Epidermal melanocyte (primary cell): ENCODE data around the gene SDC4.

Experiments
- DNase-seq: peaks from one replicate; pipeline ENCODE4 v3.0.0; 2011; ENCODE audit warnings: low spot score; ENCODE audit not compliant: insufficient read length

The SDC4 gene

GRCh38 chr20:45343532-45344167 lies 4.6 kb downstream of the SDC4 start:
- DNase-seq, result no peak

DNA sequence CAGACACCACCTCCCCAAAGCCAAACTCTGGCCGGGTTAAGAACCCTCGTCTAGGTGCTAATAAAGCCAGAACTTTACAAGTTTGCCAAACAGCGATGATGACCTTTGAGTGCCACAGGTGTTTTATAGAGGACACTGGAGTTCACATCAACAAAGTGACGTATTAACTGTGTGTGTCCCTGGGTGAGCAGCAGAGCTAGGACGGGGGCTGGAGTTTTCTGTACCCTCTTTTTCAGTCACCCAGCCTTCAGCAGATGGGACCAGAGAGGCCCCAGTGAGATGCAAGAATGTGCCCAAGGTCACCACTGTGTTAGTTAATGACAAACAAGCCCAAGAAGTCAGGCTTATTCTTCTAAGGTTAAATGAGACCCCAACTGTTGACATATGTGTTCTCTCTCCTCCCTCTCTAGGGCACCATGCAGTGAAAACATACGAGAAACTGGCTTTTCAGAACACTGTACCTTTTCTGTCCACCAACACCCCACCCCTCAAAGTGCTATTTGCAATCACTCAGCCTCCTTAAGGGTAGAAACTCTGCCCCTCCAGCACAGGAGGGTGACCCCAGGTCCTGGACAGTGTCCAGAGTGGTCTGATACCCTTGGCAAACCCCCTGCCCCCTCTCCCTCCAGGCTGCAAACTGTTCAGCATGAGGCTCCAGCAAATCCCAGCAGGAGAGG lies 5.2 kb downstream of the SDC4 start:
- peak; percentile 2 for DNase-seq

DNA sequence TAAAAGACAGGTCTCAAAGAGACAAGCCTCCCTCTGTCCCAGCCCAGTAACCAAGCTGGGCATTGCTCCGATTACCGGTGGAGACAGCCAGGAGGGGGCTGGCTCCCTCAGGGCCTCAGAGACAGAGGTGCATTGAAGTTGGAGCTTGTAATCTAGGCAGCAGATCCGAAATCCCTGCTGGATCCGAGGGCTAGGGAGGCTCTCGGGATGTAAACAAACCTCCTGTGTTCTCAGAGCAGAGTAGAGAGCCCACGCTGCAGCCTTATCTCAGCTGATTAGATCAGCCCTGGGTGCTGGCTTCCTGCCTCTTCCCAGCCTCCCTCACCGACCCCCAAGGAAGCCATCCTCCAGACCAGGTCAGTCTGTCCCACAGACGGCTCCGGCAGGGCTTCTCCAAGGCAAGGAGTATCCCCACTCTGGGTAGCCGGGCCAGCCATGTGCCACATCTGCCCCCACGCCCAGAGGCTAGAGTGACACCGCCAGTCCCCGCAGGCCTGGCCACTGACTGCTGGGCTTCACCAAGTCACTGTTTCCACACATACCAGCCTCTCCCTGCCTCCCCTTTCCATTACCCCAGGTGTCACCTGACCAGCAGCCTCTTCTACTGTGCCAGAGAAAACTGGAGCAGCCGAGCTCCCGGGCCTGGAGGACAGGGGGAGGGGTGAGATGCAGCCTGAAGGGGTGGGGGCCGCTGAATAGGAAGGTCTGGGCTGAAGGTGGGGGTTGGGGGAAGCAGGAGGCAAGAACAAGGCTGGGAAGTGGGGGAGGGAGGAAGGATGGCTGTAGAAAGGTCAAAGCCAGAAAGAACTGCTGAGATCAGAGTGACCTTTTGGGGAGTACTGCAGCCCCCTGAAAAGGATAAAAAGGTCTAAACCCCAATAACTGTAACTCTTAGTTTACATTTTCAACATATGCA lies 6.0 kb downstream of the SDC4 start:
- DNase-seq, result peak; percentile 64

DNA sequence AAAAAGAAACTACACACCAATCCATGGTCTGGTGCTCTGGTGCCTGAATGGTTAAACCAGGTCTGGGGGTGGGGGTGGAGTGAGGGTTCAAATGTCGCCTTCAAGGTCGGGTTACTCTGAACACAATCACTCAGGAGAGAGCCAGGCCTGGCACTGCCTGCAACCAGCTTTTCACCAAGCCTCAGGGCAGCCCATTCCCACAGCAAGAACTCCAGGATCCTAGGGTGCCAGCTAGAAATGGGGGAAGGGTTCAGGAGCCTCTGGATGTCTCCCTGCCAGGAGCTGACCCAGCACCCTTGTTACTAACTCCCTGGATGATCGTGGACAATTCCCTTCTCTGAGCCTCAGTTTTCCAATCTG lies 6.7 kb downstream of the SDC4 start:
- no peak for DNase-seq

DNA sequence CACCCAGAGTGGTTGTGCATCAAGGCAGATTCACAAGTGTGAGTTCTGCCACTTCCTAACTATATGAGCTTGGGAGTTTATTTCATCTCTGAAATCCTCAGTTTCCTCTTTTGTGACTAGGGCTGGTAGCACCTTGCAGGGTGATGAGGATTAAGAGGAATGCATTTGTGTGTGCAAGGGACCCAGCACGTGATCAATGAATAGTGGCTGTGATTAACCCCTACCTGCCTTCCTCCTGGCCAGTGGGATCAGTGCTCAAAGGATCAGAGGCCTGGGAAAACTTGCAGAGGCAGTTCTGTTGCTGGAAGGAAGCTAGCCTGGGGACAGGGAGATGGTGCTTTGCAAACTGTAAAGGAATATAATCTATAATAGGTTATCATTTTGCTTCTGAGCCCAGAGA lies 7.3 kb downstream of the SDC4 start:
- DNase-seq, result no peak

GRCh38 chr20:45340236-45340847 lies 7.9 kb downstream of the SDC4 start:
- peak; percentile 4 for DNase-seq

DNA sequence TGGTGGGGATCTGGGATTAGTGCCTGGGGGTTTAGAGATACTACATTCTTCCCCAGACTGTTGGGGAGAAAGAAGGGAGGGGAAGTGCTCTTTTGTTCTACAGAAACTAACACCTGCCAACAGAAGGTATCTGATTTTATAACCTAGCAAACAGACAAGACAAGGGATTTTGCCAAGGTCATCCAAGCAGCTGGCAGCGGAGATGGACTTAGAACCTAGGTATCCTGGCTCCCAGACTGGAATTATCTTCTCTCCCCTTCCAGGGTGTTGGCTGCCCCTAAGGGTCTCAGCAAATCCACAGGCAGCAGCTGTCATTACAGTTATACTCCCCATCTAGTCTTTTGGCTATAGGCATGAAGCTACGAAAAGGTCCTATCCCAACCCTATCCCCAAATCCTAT lies 8.4 kb downstream of the SDC4 start:
- no peak for DNase-seq

DNA sequence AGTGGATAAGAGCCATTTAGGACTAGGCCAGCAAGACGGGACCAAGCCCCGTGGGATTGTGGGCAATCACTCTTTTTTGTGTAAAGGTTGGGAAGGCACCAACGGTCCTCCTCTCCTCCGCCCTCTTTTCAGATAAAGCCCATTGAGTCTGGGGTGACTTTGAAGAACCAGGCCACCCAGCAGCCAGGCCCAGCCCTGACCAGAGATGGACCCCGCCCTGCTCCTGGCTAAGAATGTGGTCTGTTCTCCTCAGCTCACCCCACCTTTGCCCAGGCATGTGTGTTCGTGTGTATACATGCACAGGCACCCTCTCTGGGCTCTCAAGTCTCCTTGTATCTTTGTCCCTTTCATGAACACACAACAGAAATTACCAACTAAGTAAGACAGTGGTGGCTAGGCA lies 9.1 kb downstream of the SDC4 start:
- no peak for DNase-seq

DNA sequence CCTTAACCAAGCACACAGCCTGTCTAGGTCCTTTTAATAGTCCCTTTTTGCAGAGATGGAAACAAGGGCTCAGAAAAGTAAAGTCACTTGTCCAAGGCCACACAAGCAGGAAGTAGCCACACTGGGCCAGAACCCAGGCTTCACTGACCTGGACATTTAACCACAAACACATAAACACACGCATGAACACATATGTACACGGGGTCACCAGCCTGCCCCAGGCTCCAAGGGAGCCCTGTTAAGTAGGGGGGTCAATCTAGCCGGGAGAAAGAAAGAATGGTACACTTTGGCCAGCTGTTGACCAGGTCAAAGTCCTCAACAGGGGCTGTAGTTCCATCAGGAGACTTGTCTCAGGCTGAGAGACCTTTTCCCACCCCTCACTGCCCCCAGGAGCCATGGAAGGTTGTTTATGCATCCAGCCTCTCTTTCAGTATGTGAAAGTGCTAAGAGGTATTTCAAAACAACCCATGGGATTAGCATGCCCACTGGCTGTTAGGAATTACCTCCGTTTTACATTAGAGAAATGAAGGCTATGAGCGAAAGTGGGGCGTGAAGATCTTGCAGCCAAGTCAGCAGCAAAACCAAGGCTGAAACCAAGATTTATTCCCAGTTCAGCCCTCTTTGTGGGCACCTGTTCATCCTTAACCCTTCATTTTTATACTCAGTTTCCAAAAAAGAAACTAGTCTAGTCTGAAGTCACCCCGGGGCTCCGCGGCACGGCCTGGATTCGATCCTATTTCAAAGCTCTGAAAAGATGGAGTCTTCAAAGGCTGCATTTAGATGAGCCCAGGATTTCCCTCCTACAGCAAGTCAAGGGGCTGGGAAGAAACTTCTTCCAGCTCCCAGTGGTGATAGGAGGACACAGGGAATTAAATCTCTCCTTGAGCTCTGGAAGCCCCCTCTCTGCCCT lies 9.8 kb downstream of the SDC4 start:
- peak; percentile 9 for DNase-seq

DNA sequence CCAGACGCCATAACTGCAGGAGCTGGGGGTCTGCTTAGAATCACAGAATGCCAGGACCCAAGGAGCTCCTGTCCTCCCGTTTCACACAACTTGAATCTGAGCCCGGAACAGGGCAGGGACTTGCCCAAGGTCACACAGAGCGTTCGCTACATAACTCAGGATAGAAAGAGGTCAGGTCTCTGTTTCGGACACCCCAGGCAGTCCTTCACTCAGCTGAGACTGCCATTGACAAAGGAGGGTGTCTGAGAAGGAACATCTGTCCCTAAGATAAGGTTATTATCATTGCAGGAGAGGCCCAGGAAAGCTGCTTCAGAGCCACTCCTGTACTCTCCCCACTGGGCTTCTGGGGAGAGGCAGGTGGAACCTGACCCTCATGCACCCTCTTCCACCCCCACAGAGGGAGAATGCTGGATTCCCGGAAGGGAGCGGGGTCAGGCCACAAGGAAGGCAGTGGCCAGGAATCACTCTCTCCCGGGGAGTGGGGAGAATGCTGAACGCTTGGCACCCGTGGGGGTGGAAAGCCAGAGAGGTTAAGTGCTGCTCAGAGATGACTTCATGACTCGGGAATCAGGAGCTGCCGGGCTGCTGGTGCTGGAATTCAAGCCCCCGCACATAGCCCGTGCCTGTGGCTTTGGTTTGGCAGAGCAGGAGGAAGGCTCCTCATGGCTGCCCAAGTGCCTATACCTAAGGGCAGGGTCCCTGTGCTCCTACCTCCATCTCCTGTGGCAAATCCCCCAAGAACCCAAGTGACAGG lies 10.7 kb downstream of the SDC4 start:
- peak; percentile 55 for DNase-seq

DNA sequence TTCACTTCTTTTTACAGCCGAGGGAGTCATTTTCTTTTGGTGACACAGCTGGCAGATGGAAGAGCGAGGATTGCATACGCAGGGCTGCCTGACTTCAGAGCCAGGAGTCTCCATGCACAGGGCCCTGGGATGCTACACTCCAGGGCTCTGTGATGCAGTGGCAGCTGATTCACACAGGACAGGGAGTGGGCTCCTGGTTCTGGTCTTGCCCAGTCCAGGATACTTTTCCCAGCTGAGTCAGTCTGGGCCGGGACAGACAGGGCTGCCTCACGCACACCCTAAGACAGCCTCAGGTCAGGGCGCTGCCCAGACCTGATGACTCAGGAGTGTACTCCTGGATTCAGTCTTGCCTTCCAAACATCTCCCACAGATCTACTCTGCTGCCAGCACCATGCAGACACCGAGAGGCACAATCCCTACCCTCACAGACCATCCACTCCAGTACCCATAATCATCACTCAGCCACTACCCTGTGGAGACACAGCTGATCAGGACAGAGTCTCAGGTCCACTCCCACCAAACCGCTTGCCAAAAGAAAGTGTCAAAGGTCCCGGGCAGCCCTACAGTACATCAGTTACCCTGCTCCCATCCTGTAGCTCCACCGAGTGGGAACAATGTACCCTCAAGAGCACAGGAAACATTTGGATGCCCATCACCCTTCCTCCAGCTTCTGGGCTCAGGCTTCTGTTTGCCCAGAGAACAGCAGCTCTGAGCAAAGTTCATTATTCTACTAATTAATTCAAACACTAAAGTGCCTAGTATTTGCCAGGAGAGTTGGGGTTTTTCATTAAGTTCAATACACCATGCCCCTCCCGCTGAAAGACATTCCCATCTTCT lies 11.5 kb downstream of the SDC4 start:
- peak; percentile 13 for DNase-seq

DNA sequence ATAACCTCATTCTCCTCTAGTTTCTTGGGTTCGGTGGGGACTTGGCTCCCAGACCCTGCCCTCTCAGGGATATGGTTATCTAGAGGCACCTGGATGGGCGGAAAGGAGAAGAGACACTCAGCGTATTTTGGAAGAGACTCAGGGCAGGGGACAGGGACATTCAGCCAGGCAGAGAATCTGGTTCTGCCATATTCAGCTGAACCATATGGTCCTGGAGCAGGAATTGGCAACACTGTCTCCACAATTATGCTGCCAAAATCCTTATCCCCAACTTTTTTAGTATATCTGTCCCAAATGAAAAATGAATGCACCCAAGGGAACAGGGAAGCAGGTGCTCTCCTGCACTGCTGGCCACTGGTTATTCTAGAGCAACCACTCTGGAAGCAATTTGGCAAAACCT lies 17.7 kb downstream of the SDC4 start:
- DNase-seq, result no peak

- DNase-seq, result no peak
These were observed 18.5 kb downstream of the SDC4 start for GRCh38 chr20:45329497-45330319.

DNA sequence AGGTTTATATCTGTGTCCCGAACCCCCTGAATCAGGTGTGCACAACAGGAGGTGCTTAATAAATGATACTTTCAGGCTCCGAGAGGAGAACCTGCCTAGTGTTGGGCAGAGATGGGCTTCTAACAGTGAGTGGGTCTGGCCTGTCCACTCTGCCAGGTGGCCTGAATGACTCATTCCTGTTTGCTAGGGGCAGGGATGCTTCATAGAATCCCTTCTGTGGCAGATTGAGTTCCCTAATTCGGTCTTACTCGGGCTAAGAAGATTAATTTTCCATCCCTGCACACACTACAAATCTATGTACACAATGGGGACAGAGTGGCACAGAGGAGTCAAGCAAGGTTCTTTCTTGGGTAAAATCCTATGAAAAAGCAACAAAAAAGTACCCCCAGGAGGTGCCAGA lies 19.8 kb downstream of the SDC4 start:
- DNase-seq, result no peak

- no peak for DNase-seq
These were observed 22.9 kb downstream of the SDC4 start for GRCh38 chr20:45325371-45325770.

- DNase-seq, result no peak
These were observed 24.5 kb downstream of the SDC4 start for GRCh38 chr20:45323731-45324130.

DNA sequence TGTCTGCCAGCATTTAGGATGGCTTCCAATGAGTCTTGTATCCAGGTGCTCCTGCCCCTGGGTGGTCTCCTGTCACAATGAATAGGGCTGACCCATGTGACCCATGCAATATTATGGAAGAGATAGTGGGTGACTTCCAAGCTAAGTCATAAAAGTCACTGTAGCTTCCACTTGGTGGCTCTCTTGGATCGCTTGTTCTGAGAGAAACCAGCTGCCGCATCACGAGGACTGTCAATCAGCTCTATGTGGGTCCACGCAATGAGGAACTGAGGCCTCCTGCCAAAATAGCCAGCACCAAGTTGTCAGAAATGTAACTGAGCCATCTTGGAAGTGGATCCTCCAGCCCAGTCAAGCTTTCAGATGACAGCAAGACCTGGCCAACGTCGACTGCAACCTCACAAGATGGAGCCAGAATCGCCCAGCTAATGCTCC lies 25.3 kb downstream of the SDC4 start:
- no peak for DNase-seq

DNA sequence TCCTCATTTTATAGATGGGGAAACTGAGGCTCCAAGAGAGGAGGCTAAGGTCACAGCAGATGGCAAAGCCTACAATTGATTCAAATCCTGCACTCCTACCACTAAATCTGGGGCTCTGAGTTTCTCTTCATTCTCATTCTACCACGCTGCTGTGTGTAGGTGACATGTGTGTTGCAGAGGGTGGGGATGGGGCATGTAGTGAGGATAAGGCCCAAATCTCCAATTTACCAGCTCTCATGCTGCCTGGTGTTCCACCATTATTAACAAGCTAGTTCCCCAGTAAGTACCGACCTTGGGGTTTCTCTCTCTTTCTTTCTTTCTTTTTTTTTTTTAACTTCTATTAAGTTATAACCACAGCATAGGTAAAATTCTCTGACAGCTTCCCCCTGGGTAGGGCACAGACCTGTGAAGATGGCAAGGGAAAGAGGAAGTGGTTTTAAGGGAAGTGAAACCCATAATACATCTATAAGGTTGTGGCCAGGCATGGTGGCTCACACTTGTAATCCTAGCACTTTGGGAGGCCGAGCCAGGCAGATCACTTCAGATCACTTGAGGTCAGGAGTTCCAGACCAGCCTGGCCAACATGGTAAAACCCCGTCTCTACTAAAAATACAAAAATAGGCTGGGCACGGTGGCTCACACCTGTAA lies 27.2 kb downstream of the SDC4 start:
- no peak for DNase-seq
